Stimulated activated CD4-positive, alpha-beta T cell treated with anti-CD3 and anti-CD28 coated beads, Interleukin-12 subunit alpha, Interleukin-12 subunit beta, amount 100 ng/mL, for 4 hours (primary cell): Measurements from ENCODE around the gene PIWIL1.

ENCODE experiments used
- DNase-seq: peaks from one replicate; pipeline ENCODE4 v3.0.0-alpha.2; 2020

The PIWIL1 gene

DNA sequence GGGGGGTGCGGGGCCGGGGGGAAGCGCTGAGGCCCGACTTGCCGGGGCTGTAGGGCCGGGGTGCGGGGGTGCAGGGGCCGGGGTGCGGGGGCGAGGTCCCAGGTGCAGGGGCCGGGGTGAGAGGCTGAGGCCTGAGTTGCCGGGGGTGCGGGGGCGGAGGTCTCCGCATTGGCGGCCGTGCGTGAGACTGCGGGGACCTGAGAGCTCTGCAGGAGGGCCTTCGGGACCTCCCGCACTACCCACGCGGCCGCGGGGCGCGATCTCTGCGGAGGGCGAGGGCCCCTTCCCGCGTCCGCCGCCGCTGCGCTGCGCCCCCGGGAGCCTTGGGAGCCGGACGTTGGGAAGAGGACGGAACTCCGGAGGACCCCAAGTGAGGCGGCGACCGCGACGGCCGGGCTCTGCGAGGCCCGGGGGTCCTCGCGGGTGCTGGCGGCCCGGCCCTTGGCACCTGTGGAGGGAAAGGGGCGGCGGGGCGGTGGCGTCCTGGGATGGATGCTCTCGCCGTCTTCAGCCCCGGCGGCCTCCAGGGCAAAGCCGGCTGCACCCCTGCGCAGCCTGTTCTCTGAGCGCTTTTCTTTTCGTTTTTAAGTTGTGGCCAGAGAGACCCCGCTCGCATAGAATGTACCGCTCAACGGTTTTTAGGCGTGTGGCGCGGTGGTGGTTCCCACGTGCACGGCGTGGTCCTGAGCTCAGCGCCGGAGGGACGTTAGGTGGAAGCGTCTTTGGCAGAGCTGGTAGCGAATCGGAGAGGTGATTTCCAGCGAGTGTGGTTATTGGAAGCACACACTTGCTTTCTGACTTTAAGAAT, 1.3 kb downstream of the PIWIL1 start:
- DNase-seq = no peak

DNA sequence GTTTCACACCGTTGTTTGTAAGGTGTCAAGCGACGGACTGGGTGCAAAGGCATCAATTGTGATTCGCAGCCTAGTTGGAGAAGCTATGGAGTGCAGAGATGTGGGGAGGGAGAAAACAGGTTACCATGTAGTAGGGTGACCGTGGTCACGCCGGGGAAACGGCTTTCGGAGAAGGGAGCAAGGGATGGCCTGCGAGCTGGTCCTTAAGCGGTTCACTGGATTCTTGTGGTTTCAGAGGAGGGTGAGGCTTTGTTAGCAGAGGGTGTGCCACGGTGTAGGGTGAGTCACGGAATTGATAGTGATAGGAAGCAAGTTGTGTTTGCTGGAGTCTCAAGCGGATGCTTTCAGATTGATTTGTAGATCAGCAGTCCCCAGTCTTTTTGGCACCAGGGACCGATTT, 2.3 kb downstream of the PIWIL1 start:
- DNase-seq = no peak

DNA sequence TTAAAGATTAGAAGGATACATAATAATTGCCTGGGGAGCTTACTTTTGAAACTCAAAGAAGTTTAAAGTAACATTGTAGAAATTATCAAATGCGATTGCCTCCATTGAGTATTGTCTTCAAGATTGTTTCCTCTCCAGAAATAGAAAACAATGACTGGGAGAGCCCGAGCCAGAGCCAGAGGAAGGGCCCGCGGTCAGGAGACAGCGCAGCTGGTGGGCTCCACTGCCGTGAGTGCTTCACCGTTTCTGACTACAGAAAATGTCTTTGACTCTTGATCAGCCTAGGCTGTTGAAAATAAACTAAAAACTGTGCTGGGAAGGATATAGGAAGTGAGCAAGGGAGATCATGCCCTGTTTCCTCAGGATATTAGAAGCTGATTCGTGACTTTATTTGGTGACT, 4.8 kb downstream of the PIWIL1 start:
- no peak for DNase-seq

DNA sequence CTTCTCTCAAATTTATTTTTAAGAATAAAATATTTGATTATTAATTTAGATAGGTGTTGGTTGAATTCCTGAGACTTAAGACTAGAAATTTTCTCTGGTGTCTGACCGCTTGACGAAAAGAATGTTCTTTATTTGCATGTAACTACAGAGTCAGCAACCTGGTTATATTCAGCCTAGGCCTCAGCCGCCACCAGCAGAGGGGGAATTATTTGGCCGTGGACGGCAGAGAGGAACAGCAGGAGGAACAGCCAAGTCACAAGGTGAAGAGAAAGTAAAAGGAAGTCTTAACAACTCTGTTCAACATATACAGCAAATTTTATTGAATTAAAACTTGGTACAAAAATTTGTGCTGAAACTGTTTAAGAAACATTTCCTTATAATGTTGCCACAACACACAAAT, 5.2 kb downstream of the PIWIL1 start:
- DNase-seq = no peak

DNA sequence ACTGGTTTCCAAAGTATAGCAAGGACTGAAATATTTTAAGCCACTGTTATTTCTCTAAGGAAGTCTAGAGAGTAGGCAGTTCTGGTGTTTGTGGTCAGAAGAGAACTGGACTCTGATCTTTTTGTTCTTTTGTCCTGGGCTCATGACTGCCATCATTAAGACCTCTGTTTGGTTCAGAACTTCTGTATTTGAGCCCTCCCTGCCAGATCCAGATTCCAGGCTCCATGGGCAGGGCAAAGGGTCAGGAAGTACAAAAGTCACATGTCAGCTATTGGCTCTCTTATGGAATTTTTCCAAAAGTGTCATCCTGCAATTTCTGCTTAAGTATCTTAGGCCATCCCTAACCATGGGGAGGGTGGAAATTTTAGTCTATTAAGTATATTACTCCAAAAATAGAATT, 6.8 kb downstream of the PIWIL1 start:
- DNase-seq = no peak

DNA sequence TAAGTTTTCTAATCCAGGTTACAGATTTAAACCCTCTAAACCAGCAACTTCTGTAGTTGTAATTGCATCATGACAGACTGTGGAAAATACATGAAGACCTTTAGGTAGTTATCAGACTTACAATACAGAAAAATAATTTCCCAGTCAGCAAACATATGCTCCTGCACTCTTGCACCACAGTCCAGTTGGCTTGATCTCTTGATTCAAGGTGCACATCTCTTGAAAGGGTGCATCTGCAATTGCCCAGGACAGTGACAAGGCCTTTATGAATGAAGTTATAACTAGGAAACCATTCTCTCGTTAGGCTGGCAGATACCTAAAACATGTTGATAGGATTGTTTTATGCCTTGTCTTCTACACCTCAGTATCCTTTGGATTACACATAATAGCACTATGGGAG, 7.6 kb downstream of the PIWIL1 start:
- DNase-seq = no peak

DNA sequence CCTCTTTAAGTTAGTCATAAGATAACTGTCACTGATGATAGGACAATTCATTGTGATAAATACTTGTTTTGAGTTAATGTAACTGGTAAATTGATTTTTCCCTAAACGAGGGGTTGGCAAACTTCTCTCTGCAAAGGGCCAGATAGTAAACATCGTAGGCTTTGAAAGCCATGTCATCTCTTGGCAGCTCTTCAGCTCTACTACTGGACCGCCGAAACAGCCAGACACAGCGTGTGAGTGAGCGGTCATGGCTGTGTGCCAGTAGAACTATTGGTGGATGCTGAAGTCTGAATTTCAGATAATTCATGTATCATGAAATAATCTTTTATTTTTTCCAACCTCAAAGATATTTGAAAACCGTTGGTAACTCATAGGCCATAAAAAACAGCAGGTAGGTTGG, 9.9 kb downstream of the PIWIL1 start:
- no peak for DNase-seq

DNA sequence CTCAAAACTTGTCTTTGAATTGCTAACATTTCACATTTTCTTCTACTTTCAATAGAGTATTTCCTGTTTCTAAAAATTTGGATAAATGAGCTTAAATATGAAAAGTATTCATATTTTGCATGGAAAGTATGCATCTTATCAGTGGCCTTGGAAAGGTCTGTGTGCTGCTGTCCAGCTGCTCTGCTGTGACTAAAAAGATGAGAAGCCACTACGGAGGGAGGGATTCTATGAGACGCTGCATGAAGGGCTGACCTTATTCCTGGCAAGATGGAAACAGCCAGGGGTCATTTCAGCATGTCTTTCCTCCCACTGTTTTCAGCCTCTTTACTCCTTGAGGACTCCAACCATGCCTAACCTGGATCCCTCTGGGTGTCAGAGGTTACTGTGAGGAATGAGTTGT, 13.0 kb downstream of the PIWIL1 start:
- no peak for DNase-seq

DNA sequence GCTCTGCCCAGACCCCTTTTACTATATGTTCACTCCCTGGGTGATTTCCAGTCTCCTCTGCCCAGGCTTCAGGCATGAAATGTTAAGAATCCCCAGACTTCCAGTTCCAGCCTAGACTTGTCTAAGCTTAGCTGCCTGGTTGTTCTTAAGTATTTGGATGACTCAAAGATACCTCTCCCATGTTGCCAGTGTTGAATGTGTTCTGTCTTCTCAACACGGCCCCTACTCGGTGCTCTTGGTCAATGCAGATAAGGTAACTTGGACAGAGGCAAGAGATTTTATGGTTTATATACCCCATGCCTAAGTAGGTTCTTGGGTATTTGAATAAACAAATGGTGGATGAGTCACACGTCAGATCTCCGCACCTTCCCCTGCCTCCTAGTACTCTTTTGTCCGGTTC, 13.6 kb downstream of the PIWIL1 start:
- no peak for DNase-seq

DNA sequence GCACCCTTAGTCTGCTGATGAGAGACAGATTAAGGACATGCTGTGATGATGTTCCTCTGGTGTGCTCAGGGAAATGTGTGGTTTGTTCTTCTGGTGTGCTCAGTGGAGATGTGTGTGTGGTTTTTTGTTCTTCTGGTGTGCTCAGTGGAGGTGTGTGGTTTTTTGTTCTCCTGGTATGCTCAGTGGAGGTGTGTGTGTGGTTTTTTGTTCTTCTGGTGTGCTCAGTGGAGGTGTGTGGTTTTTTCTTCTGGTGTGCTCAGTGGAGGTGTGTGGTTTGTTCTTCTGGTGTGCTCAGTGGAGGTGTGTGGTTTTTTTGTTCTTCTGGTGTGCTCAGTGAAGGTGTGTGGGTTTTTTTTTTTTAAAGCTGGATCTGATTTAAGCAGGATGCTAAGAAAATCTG, 15.4 kb downstream of the PIWIL1 start:
- no peak for DNase-seq

DNA sequence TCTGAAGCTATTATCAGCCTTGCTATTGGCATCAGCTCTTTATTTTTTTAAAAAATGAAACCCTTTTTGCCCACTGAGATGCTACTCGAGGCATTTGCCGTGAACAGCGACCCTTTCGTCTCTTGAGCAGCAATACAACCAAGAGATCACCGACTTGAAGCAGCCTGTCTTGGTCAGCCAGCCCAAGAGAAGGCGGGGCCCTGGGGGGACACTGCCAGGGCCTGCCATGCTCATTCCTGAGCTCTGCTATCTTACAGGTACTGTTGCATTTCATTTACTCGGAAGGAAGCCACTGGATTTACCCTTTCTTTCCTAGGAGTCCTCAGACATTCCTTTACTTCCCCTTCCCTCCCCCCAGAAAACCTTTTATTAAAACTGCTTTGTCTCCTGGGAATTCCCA, 16.7 kb downstream of the PIWIL1 start:
- no peak for DNase-seq

DNA sequence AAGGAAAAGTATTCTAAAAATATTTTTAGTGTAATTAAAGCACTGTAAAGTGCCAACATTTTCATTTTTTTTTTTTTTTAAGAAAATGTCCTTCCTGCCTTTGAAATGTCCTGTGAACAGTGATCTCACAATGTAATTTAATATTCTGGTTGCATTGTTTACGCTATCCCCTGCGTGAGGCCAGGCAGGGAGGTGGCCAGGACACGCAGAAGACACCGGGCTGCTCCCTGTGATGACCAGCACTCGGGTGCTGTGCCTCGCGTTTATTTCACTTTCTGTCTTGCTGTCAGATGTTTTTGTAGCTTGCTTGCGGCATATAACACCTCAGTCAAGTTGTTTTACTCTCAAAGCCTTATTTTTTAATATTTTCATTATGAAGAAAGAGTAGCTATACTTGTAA, 18.5 kb downstream of the PIWIL1 start:
- no peak for DNase-seq

DNA sequence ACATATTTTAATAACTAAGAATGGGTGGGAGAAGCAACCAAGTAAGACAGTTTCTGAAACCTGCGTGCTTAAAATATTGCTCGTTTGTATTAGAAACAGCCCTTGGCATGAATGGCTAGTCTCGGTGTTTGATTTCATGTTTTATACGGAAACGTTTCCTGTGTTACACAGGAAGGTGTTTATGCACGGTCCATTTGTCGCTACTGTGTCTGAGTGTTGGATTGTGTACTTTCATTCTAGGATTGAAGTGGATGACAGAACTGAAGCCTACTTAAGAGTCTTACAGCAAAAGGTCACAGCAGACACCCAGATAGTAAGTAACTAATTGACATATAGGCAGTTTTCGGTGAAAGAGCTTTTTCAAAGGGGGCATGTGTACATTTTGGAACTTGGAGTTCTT, 19.6 kb downstream of the PIWIL1 start:
- no peak for DNase-seq

DNA sequence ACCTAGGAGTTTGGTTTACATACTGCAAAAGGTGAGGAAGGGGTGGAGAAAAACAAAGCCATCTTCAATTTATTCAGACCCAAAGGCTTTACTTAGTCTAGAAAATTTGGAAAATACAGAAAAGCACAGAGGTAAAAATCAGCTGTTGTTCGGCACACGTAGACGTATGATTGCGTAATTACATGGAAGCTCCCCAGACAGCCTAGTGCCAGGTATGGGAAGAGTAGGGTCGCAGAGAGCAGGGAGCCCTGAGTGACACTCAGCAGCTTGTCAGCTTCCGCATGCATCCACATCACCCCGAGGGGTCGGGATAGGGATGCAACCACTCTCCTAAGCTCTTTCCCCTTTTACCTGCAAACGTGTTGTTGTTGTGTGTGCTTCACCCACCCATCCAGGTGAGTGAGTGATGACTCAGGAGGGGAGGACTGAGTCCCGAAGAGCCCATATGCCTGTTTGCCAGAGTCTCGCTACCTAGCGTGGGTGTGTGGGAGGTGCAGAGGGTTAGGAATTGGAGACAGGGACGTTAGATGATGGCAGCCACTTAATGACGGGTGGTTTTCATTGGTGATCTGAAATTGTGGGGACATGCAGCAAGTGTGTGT, 20.1 kb downstream of the PIWIL1 start:
- no peak for DNase-seq

DNA sequence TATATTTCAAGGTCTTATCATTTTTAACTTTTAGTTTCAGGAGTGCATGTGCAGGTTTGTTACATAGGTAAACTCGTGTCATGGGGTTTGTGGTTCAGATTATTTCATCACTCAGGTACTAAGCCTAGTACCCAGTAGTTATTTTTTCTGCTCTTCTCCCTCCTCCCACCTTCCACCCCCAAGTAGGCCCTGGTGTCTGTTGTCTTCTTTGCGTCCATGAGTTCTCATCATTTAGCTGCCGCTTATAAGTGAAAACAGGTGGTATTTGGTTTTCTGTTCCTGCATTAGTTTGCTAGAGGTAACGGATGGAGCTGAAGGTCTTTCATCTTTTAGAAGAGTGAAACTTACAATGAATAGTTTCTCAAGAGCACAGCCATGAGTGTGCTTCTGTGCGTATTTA, 24.4 kb downstream of the PIWIL1 start:
- no peak for DNase-seq

DNA sequence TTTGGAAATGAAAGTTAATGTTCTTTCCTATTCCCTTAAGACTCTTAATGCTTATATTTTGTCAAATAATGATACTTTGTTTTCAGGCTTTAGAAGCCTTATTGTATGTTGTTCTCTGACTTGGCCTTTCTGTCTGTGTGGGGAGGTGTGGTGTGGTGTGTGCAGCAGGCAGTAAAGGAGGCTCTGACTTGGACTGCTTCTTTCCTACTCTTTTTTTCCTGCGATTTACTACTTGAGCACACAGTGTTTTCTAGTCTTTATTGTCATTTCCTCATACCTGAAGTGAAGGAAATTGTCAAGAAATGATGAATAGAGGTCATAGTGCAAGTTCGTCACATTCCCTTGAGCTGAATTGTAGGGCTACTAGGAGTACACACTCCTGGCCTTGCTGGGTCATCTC, 26.9 kb downstream of the PIWIL1 start:
- DNase-seq = no peak

DNA sequence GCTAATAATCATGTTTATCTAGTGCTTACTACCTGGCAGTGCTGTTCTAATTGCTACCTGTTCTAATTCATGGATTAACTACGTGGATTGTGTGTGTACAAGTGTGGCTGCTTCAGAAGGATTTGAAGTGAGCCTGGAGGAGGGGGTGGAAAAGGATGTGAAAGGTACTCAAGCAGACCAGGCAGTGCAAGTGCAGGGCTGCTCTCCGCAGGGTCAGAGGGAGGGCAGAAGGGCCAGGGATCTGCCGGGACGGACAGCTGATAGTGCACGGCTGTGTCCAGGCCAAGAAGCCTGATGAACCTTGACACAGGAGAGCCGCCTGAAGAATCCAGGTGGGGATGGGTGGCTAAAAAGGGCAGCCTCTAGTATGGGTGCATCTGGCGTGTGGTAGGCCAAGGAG, 28.5 kb downstream of the PIWIL1 start:
- no peak for DNase-seq

DNA sequence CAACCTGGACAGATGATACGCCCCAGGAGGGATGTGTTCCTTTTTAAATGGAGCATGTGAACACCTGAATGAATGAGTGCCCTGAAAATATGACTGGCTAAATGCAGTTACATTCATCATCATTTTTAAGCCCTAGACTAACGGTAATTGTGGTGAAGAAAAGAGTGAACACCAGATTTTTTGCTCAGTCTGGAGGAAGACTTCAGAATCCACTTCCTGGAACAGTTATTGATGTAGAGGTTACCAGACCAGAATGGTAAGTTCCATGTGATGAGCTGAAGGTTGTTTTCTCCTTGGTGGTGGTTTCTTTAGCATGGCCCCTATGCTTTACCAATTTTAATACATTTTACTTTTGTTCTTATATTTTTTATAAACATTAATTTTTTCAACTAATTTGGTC, 29.3 kb downstream of the PIWIL1 start:
- no peak for DNase-seq

DNA sequence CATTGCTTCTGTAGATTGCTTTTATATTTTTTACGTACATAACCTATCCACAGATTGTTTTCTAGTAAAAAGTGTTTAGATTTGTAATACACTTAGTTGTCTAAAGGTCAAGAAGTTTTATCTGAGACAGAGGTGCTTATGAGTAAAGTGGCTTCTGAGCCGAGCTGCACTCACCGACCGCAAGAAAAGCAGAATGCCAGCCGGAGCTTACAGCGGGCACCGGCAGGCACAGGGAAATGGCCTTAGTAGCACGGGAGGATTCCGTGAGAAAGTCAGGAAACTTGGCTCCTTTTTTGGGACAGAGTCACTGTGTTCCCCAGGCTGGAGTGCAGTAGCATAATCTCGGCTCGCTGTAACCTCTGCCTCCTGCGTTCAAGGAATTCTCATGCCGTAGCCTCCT, 29.8 kb downstream of the PIWIL1 start:
- no peak for DNase-seq

DNA sequence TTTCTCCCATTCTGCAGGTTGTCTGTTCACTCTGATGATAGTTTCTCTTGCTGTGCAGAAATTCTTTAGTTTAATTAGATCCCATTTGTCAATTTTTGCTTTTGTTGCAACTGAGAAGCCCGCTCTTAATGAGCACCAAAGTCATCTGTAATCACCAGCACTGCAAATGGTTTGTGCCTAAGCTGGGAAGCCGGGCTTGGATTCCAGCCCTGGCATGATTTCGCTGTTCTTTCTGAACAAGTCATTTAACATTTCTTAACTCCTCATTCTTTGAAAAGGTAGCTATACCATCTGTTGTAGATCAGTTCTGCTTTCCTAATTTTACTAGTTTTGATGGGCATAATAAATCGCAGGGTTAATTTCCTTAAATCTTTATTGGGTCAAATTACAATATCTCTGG, 32.1 kb downstream of the PIWIL1 start:
- DNase-seq = no peak

DNA sequence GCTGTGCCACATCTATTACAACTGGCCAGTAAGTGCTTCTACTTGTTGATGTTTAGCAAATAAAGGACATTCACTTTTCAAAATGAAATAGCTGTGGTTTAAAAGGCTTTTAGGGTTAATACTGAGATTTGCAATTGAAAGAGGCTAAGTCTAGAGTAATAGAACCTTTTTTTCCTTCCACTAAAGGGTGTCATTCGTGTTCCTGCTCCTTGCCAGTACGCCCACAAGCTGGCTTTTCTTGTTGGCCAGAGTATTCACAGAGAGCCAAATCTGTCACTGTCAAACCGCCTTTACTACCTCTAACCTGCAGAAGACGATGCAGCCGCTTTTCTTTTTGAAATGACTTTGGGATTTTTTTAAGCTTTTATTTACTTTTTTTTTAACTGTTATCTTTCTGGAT, 33.6 kb downstream of the PIWIL1 start:
- DNase-seq = no peak

DNA sequence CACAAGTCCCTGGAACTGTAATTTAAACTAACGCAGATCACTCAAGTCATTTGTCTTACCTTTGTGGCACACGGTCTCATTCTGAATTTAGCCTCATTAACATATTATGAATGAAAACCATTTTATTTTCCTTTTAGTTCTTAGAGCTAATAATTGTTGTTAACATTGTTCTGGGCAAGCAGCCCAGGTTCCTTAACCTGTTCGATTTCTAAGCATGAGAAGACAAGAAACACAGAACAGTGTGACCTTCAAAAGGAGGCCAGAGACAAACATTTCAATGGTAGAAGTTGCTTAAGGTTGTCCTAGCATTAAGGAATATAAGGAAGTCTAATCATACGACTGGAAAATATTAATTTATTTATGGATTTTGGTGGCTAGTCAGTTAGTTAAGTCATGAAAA, 35.2 kb downstream of the PIWIL1 start:
- DNase-seq = no peak

DNA sequence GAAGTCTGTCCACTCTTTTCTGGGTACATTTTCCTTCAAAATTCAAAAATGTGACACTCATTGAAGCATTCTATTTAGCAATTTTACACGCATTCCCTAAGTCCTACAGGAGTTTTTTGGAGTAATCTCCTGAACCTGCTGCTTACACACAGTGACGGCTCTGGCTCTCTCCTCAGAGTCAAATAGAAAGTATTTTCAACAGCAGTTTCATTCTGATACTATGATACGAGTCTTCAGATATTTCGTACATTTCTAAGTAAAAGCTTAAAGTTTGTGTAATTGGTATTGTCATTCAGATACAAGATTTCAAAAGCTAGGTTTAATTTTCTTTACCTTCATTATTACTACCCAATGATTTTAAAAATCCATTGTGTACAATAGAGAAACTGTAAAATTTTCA, 36.4 kb downstream of the PIWIL1 start:
- no peak for DNase-seq

DNA sequence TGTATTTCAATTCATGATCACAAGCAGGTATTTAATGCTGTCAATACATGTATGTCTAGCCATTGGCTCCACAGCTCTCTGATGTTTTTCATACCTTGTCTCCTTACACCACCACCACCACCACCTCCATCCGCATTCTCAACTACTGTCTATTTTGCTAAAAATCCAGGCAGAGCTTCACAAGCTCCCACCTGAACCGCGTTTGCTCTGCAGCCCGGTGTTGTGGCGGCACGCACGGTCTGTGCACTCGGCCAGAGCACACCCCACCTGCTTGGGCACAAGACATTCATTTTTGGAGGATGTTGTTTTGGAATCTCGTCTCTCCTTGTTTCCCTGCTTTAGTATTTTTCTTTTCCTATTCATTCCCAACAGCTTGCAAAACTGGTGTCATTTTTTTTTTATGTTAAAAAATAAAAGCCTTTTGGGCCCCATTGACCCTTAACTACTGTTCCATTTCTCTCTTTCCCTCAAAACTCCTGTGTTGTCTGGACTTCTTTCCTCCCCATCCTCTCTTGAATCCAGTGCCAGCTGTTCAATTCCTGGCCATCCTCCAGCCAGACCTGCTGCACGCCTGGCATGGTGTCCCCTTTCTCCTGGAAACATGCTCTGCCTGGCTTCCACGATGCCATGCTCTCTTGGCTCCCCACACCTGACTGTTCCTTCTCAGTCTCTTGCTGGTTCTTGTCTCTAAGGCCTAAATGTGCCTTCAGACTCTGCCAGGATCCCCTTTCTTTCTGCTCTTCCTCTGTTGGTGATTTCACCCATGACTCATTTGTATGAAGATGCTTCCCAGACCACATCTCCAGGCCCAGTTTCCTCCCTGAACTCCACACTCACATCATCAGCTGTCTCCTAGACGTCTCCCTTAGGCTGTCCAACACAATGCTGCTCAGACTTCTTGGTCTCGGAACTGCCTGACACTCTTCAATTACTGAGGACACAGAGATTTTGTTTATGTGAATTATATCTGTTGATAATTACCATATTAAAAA, 37.9 kb downstream of the PIWIL1 start:
- no peak for DNase-seq
